Activated B cell treated with CpG ODN at 0.5 μM for 24 hours (primary cell): ENCODE results near the gene IGSF9. TPM values are rescaled to one million over a fixed set of nuclear protein-coding genes. Genes with fewer than 3 reads are reported as not detected.

Source experiments
- ATAC-seq: fragments of 200-7000 bp; cut with Tn5 transposase; one replicate; pipeline ENCODE4 v1.10.0; 2021; ENCODE audit warnings: low read depth, mild to moderate bottlenecking, moderate library complexity
- CTCF ChIA-PET: fragments of 350-600 bp; sonication (Branson Sonifier 250); formaldehyde crosslinking; loops from one replicate; lab custom pipeline; 2021; ENCODE audit warnings: antibody characterized with exemption; lab: Charles Lee
- POLR2A ChIA-PET: fragments of 350-600 bp; sonication (Branson Sonifier 250); formaldehyde crosslinking; loops from one replicate; lab custom pipeline; 2021; ENCODE audit warnings: antibody characterized with exemption; lab: Charles Lee
- DNase-seq: peaks from one replicate; pipeline ENCODE4 v3.0.0; 2022
- H3K27ac Mint-ChIP-seq: one replicate; pipeline ENCODE4 v1.8.0; 2020; ENCODE audit warnings: mixed read lengths
- H3K27me3 Mint-ChIP-seq: one replicate; pipeline ENCODE4 v1.8.0; 2021; ENCODE audit warnings: mixed read lengths
- H3K36me3 Mint-ChIP-seq: one replicate; pipeline ENCODE4 v1.8.0; 2021; ENCODE audit warnings: low read depth, mixed read lengths
- H3K4me1 Mint-ChIP-seq: one replicate; pipeline ENCODE4 v1.8.0; 2021; ENCODE audit warnings: mixed read lengths
- H3K4me3 Mint-ChIP-seq: one replicate; pipeline ENCODE4 v1.8.0; 2020; ENCODE audit warnings: mild to moderate bottlenecking, mixed read lengths
- H3K9me3 Mint-ChIP-seq: one replicate; pipeline ENCODE4 v1.8.0; 2020; ENCODE audit warnings: mixed read lengths
- intact Hi-C: fragments of 100-400 bp; cut with micrococcal nuclease; formaldehyde crosslinking; loops from one replicate; pipeline ENCODE4 v1.15.1; 2024
- total RNA-seq: library from RNA; stranded (reverse); gene quantifications from 2 replicates; pipeline ENCODE4 v1.2.3, GENCODE V29; 2022
- TF ChIP-seq, protein P1 (sequence below): fragments of 200-600 bp; IDR thresholded peaks from one replicate; pipeline ENCODE4 v1.8.0; 2022; ENCODE audit warnings: antibody characterized with exemption, mild to moderate bottlenecking

IGSF9 gene
- total RNA-seq, 1 donor from 2014 or later, result not detected

DNA sequence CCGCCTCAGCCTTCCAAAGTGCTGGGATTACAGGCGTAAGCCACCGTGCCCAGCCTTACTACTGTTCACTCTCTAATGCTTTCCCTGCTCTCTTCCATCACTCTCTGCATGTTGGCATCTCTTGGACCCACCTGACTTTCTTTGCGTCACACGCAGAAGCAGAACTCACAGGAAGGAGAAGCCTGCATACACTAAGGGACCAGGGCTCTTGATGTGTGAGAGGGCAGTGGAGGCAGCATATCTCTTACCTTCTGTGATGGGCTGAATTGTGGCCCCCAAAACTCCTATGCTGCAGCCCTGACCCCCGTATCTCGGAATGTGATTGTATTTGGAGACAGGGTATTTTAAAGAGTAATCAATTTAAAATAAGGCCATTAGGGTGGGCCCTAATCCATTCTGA lies 35.4 kb upstream of the IGSF9 start:
- H3K4me1 Mint-ChIP-seq, result no peaks in the 10 kb centered on the region
- H3K27ac Mint-ChIP-seq, result no peak overlapping the region
- ATAC-seq, result no peak
- TF ChIP-seq, protein P1, sequence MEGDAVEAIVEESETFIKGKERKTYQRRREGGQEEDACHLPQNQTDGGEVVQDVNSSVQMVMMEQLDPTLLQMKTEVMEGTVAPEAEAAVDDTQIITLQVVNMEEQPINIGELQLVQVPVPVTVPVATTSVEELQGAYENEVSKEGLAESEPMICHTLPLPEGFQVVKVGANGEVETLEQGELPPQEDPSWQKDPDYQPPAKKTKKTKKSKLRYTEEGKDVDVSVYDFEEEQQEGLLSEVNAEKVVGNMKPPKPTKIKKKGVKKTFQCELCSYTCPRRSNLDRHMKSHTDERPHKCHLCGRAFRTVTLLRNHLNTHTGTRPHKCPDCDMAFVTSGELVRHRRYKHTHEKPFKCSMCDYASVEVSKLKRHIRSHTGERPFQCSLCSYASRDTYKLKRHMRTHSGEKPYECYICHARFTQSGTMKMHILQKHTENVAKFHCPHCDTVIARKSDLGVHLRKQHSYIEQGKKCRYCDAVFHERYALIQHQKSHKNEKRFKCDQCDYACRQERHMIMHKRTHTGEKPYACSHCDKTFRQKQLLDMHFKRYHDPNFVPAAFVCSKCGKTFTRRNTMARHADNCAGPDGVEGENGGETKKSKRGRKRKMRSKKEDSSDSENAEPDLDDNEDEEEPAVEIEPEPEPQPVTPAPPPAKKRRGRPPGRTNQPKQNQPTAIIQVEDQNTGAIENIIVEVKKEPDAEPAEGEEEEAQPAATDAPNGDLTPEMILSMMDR, result no peak
- intact Hi-C loops, result no loop called here
- H3K36me3 Mint-ChIP-seq, result no peaks in the 10 kb centered on the region
- peaks cover 27% of the 10 kb centered on the region for H3K27me3 Mint-ChIP-seq
- CTCF ChIA-PET, result no interaction called here
- no peak overlapping the region for H3K4me3 Mint-ChIP-seq
- no peak for DNase-seq
- no peaks in the 10 kb centered on the region for H3K9me3 Mint-ChIP-seq
- POLR2A ChIA-PET, result no interaction called here

DNA sequence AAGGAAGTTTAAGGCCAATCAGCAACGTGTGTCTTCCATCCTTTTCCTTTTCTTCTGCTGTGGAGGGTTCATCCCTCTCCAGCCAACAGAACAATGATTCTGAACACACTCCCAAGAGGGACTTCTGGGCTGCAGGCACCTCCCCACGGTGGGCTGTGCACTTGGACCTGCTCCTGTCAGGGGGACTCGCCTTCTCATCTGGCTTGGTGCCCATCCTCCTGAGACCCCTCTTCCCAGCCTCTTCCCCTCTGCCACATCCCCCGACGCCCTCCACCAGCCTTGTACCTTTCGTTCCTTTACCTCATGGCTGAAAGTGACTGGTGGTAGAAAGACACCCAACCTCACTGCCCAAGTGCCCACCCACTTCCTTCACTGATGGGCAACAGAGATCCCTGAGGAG lies 34.7 kb upstream of the IGSF9 start:
- TF ChIP-seq, protein P1, result no peak
- Mint-ChIP-seq H3K9me3 (no peaks in the 10 kb centered on the region), H3K27me3 (peaks cover 27% of the 10 kb centered on the region), H3K4me3 (no peak overlapping the region), H3K36me3 (no peaks in the 10 kb centered on the region), H3K4me1 (no peaks in the 10 kb centered on the region), H3K27ac (no peak overlapping the region)
- intact Hi-C loops, result no loop called here
- ATAC-seq (no peak), DNase-seq (no peak)
- ChIA-PET POLR2A (no interaction called here), CTCF (no interaction called here)

DNA sequence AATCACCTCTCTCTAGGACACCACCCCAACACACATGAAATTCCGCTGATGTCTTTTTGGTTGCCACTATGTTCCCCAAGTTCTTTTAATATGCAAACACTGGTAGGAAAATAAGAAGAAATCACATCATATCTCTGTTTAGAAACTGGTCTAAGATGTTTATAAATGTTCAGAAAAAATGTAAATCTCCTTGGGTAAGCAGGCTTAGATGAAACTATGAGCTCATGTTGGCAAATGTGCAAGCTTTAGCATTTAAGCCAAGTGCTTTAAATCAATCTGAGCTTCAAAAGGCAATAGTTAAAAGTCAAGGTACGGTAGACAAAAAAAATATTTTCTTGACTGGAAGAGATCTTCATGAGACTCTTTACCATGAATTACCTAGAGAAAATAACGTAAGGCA lies 33.8 kb upstream of the IGSF9 start:
- DNase-seq (no peak), ATAC-seq (no peak)
- Mint-ChIP-seq H3K4me1 (no peaks in the 10 kb centered on the region), H3K9me3 (no peaks in the 10 kb centered on the region), H3K4me3 (no peak overlapping the region), H3K27ac (no peak overlapping the region), H3K27me3 (peaks cover 25% of the 10 kb centered on the region), H3K36me3 (no peaks in the 10 kb centered on the region)
- TF ChIP-seq, protein P1, result no peak
- POLR2A ChIA-PET, result no interaction called here
- CTCF ChIA-PET, result no interaction called here
- intact Hi-C loops, result no loop called here

DNA sequence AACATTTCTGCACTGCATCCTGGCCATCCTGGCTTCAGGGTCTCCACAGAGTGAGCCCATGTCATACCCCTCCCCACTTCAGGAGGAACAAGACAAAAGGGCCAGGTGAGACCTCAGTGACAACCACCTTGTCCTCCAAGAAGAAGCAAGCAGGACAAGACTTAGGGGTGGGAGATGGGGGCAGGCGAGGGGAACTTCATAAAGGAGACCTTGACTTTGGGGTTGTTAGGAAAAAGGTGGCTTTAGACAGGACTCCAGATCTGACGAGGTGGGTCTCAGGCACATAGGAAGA lies 32.6 kb upstream of the IGSF9 start:
- H3K4me3 Mint-ChIP-seq, result no peak overlapping the region
- intact Hi-C loops, result no loop called here
- H3K4me1 Mint-ChIP-seq, result no peaks in the 10 kb centered on the region
- no peaks in the 10 kb centered on the region for H3K9me3 Mint-ChIP-seq
- H3K27me3 Mint-ChIP-seq, result peaks cover 19% of the 10 kb centered on the region
- ChIA-PET CTCF (no interaction called here), POLR2A (no interaction called here)
- TF ChIP-seq, protein P1, result no peak
- H3K27ac Mint-ChIP-seq, result no peak overlapping the region
- DNase-seq (no peak), ATAC-seq (no peak)
- H3K36me3 Mint-ChIP-seq, result no peaks in the 10 kb centered on the region

DNA sequence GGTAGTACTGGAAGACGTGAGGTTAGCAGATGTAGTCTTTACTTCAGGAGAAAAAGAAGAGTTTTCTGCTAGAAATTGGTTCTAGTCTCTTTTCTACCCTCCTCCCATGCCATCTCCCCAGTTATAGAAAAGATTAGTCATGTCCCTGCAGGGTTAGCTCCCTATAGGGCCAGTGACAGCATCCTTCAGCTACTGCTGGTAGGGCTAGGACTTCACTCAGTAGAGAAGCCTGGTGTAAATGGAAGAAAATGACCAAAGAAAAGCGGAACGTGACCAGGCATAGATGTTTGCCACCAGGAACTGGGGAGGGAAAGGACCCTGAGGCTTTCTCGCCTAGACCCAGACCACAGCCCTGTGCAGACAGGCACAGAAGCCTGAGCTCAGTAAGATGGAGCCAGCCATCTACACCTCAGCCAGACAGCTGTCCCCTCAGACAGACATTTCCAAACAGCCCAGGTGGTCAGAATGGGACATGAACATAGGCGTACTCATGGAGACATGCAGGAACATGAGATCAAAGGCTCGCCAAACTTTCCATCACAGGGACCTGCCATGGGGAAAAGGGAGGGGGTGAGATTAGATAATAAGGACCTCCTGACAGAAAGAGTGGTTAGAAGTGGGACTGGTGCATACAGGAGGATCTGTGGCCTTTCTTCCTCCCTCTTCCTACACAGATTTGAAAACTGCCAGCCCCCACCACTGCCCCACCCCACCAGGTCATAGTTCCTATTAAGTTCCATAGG lies 32.1 kb upstream of the IGSF9 start:
- no peaks in the 10 kb centered on the region for H3K9me3 Mint-ChIP-seq
- TF ChIP-seq, protein P1, result no peak
- ChIA-PET CTCF (no interaction called here), POLR2A (no interaction called here)
- no peak overlapping the region for H3K4me3 Mint-ChIP-seq
- DNase-seq (no peak), ATAC-seq (no peak)
- H3K27ac Mint-ChIP-seq, result no peak overlapping the region
- H3K36me3 Mint-ChIP-seq, result no peaks in the 10 kb centered on the region
- H3K27me3 Mint-ChIP-seq, result peaks cover 17% of the 10 kb centered on the region
- intact Hi-C loops, result no loop called here
- no peaks in the 10 kb centered on the region for H3K4me1 Mint-ChIP-seq
